K562 (cell line): ENCODE results near the gene SPTBN4. TPM values are rescaled to one million over a fixed set of nuclear protein-coding genes. Genes with fewer than 3 reads are reported as not detected.

Experiments
- ATAC-seq: fragments of 200-7000 bp; cut with Tn5 transposase; 3 replicates; pipeline ENCODE4 v1.9.1; 2020; ENCODE audit warnings: moderate library complexity
- BruUV-seq: library from RNA; stranded (reverse); fragments of 400-500 nt; replicated peaks from 2 replicates; lab custom pipeline; 2021; lab: Mats Ljungman, UMichigan
- CTCF ChIA-PET: fragments of 300-600 bp; formaldehyde crosslinking; extraction: SDS; loops from one replicate; lab custom pipeline; 2021; ENCODE audit warnings: low intra/inter-chr PET ratio; lab: Yijun Ruan, JAX
- POLR2A ChIA-PET: fragments of 300-600, 350-650 bp; sonication (Branson Sonifier 250); formaldehyde crosslinking; extraction: SDS; loops from one replicate; lab custom pipeline; 2021; ENCODE audit warnings: antibody characterized with exemption, inconsistent platforms; lab: Yijun Ruan, JAX
- DNase-seq, 4 experiments: peaks; one replicate each; pipeline versions ENCODE4 v3.0.0 to v3.0.0-alpha.2; 2011 to 2018; ENCODE audit warnings: low spot score in 3 of 4, mixed read lengths in 3 of 4; ENCODE audit errors: extremely low read depth in 1 of 4
- FAIRE-seq: peaks from 2 replicates; lab custom pipeline; 2011; peaks lifted over from hg19 to GRCh38; lab: Jason Lieb, UNC
- H2AFZ ChIP-seq: 2 replicates; pipeline ENCODE4 v1.6.0; 2011; ENCODE audit warnings: low read depth, low read length, control low read depth, inconsistent platforms
- H3K27ac ChIP-seq: fragments of 200-600 bp; 3 replicates; pipeline ENCODE4 v1.8.0; 2011; ENCODE audit warnings: low read depth, mild to moderate bottlenecking, control low read depth, inconsistent platforms, low read length, moderate library complexity, mixed read lengths; ENCODE audit errors: extremely low read depth
- H3K27me3 ChIP-seq, 2 experiments: fragments of 300-600 bp in 1 of 2; 2 replicates in 1 of 2; 3 replicates in 1 of 2; pipeline versions ENCODE4 v1.6.0 to v1.8.0; 2011; ENCODE audit warnings: inconsistent platforms in 2 of 2, low read length in 2 of 2, mild to moderate bottlenecking in 1 of 2, mixed read lengths in 1 of 2, moderate library complexity in 1 of 2; ENCODE audit not compliant: control insufficient read depth in 2 of 2, insufficient read depth in 2 of 2
- H3K36me3 ChIP-seq: fragments of 300-600 bp; 3 replicates; pipeline ENCODE4 v1.8.0; 2011; ENCODE audit warnings: mild to moderate bottlenecking, low read length, inconsistent platforms; ENCODE audit not compliant: control insufficient read depth, insufficient read depth
- H3K4me1 ChIP-seq, 2 experiments: fragments of 200-600 bp in 1 of 2; replicated peaks in 1 of 2; 2 replicates in 1 of 2; 3 replicates in 1 of 2; pipeline versions ENCODE4 v1.5.1 to v1.8.0; 2011; ENCODE audit warnings: inconsistent platforms in 2 of 2, low read length in 2 of 2, mild to moderate bottlenecking in 1 of 2, mixed read lengths in 1 of 2, moderate library complexity in 1 of 2; ENCODE audit not compliant: control insufficient read depth in 2 of 2, insufficient read depth in 2 of 2
- H3K4me2 ChIP-seq: 2 replicates; pipeline ENCODE4 v1.6.1; 2011; ENCODE audit warnings: low read length, control low read depth, inconsistent platforms, mixed read lengths; ENCODE audit not compliant: insufficient read depth
- H3K4me3 ChIP-seq: fragments of 200-600 bp; sonication (generic), shearing (Covaris generic); 2 replicates; pipeline ENCODE4 v1.5.1; 2016; ENCODE audit warnings: control low read depth, inconsistent platforms
- H3K79me2 ChIP-seq: fragments of 200-600 bp; 3 replicates; pipeline ENCODE4 v1.8.0; 2011; ENCODE audit warnings: low read length, inconsistent platforms; ENCODE audit not compliant: control insufficient read depth, insufficient read depth
- H3K9ac ChIP-seq, 2 experiments: 2 replicates each; pipeline versions ENCODE4 v1.6.0 to v1.6.1; 2011; ENCODE audit warnings: low read depth in 2 of 2, low read length in 2 of 2, control low read depth in 1 of 2, inconsistent platforms in 1 of 2, mild to moderate bottlenecking in 1 of 2, mixed read lengths in 1 of 2; ENCODE audit not compliant: insufficient read depth in 1 of 2
- H3K9me1 ChIP-seq: one replicate; pipeline ENCODE4 v1.6.0; 2011; ENCODE audit warnings: inconsistent platforms, mild to moderate bottlenecking, low read length, moderate library complexity; ENCODE audit not compliant: control insufficient read depth, insufficient read depth
- H3K9me3 ChIP-seq: replicated peaks from 2 replicates; pipeline ENCODE4 v1.5.1; 2011; ENCODE audit warnings: low read depth, low read length, inconsistent platforms; ENCODE audit not compliant: control insufficient read depth, insufficient read depth
- H4K20me1 ChIP-seq: replicated peaks from 2 replicates; pipeline ENCODE4 v1.6.1; 2011; ENCODE audit warnings: low read length, inconsistent platforms, mixed read lengths; ENCODE audit not compliant: control insufficient read depth, insufficient read depth
- RAD21 ChIP-seq, 2 experiments: fragments of 250-450 bp in 1 of 2; fragments of 450-650 bp in 1 of 2; sonication (Bioruptor Pico) in 1 of 2; formaldehyde crosslinking in 1 of 2; IDR thresholded peaks in 1 of 2; conservative IDR thresholded peaks in 1 of 2; 2 replicates each; pipeline versions ENCODE4 v1.4.0 to v1.8.0; 2020 to 2022; ENCODE audit warnings: mild to moderate bottlenecking in 2 of 2, moderate library complexity in 1 of 2
- WGBS: fragments of 100-300 bp; shearing (Covaris generic); methylation state at CpG from one replicate; pipeline ENCODE4 v1.1.6; 2016; ENCODE audit warnings: low coverage, mixed read lengths; ENCODE audit not compliant: insufficient coverage; ENCODE audit errors: missing lambda C conversion rate; 5-methylcytosine and 5-hydroxymethylcytosine counted together
- in situ Hi-C: fragments of 300-500 bp; cut with MboI; formaldehyde crosslinking; loops from 4 replicates; pipeline ENCODE4 v1.15.0; 2018; ENCODE audit warnings: inconsistent platforms, mixed read lengths
- intact Hi-C: fragments of 100-400 bp; cut with micrococcal nuclease; formaldehyde crosslinking; loops from 2 replicates; pipeline ENCODE4 v1.14.2; 2022
- polyA plus RNA-seq, 8 experiments: library from polyadenylated mRNA; depleted of rRNA in 4 of 8; stranded (reverse) in 5 of 8; unstranded in 3 of 8; fragments of >200 nt; fragmentation: Nextera tagmentation in 2 of 8; fragmentation: Illumina TruSeq in 1 of 8; extraction: Ambion mirVana in 2 of 8; extraction: Trizol in 1 of 8; gene quantifications; 2 replicates each; pipeline versions ENCODE4 v1.2.1 to v1.2.3, GENCODE V29; 2011 to 2014; ENCODE audit warnings: inconsistent platforms in 1 of 8, missing spikeins in 1 of 8
- total RNA-seq, 7 experiments: library from RNA; depleted of rRNA in 6 of 7; stranded (reverse); fragments of >200 nt in 6 of 7; fragmentation: Illumina TruSeq in 2 of 7; extraction: Trizol in 2 of 7; gene quantifications; 2 replicates each; pipeline versions ENCODE4 v1.2.1 to v1.2.3, GENCODE V29; 2011 to 2021; ENCODE audit warnings: low replicate concordance in 1 of 7
- TF ChIP-seq, protein P1 (sequence below): fragments of 450-650 bp; formaldehyde crosslinking; IDR thresholded peaks from 2 replicates; pipeline ENCODE4 v1.4.0; 2022; ENCODE audit warnings: missing genetic modification characterization
- TF ChIP-seq, protein P2 (sequence below), 3 experiments: IDR thresholded peaks in 2 of 3; conservative IDR thresholded peaks in 1 of 3; 2 replicates each; pipeline ENCODE4 v1.5.1; 2011 to 2012; ENCODE audit warnings: low read length in 3 of 3, mild to moderate bottlenecking in 3 of 3, control low read depth in 2 of 3, improper control_type of control experiment in 1 of 3, inconsistent platforms in 1 of 3, low read depth in 1 of 3, mixed read lengths in 1 of 3, moderate library complexity in 1 of 3; ENCODE audit not compliant: insufficient read depth in 2 of 3
- TF ChIP-seq, protein P3 (sequence below), 2 experiments: fragments of 450-650 bp; formaldehyde crosslinking in 1 of 2; IDR thresholded peaks; 2 replicates each; pipeline versions ENCODE4 v1.4.0 to v1.6.1; 2014 to 2020; ENCODE audit warnings: mild to moderate bottlenecking in 2 of 2, borderline replicate concordance in 1 of 2, low read depth in 1 of 2

SPTBN4 gene
- total and polyA plus RNA-seq, 9 of the 15 experiments (the other 6 are each of a cell fraction or from before 2014, with no cell fraction given): 0.01 to 1.5 (median 0.86) TPM

DNA sequence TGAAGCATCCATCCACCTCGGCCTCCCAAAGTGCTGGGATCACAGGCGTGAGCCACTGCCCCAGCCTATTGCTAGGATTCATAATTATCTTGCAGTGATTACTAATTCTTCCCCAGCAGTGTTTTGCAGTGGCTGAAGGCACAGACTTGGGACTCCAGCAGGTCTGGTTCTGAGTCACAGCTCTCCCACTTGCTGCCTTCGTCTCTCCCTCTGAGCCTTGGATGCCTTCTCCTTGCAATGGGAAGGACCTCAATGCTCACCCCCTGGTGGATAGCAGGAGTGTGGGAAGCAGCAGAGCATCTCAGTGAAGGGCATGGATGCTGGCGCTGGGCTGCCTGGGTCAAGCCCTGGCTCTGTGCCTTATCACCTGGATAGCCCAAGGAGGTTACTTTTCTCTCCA is 72.3 kb downstream of the SPTBN4 start:
- Histone ChIP-seq H3K27me3 (no peaks in the 10 kb centered on the region), H3K4me3 (no peak overlapping the region), H3K4me2 (no peak overlapping the region), H3K27ac (no peak overlapping the region), H3K79me2 (no peaks in the 10 kb centered on the region), H3K4me1 (peaks cover 0 to 11% of the 10 kb centered on the region in 2 experiments; a peak in 2 of 5 replicates)
- CTCF ChIA-PET: no interaction called here
- ATAC-seq: peak; percentile 38; the same call in 1 of the 3 replicates
- BruUV-seq: no TSS peak
- no peak for DNase-seq
- FAIRE-seq: no peak
- WGBS: 29% methylated on average over 4 of the region's 4 CpGs
- TF ChIP-seq, protein P1, sequence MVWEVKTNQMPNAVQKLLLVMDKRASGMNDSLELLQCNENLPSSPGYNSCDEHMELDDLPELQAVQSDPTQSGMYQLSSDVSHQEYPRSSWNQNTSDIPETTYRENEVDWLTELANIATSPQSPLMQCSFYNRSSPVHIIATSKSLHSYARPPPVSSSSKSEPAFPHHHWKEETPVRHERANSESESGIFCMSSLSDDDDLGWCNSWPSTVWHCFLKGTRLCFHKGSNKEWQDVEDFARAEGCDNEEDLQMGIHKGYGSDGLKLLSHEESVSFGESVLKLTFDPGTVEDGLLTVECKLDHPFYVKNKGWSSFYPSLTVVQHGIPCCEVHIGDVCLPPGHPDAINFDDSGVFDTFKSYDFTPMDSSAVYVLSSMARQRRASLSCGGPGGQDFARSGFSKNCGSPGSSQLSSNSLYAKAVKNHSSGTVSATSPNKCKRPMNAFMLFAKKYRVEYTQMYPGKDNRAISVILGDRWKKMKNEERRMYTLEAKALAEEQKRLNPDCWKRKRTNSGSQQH: no peak
- peak in 1 of 2 experiments; percentile 4; a peak in 1 of 4 replicates for TF ChIP-seq RAD21 (CRISPR knock-in tag; conservative IDR thresholded peaks at IDR 0.05 in 1 of 2, IDR thresholded peaks at IDR 0.05 in 1 of 2)
- TF ChIP-seq, protein P2, sequence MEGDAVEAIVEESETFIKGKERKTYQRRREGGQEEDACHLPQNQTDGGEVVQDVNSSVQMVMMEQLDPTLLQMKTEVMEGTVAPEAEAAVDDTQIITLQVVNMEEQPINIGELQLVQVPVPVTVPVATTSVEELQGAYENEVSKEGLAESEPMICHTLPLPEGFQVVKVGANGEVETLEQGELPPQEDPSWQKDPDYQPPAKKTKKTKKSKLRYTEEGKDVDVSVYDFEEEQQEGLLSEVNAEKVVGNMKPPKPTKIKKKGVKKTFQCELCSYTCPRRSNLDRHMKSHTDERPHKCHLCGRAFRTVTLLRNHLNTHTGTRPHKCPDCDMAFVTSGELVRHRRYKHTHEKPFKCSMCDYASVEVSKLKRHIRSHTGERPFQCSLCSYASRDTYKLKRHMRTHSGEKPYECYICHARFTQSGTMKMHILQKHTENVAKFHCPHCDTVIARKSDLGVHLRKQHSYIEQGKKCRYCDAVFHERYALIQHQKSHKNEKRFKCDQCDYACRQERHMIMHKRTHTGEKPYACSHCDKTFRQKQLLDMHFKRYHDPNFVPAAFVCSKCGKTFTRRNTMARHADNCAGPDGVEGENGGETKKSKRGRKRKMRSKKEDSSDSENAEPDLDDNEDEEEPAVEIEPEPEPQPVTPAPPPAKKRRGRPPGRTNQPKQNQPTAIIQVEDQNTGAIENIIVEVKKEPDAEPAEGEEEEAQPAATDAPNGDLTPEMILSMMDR (IDR thresholded peaks at IDR 0.05 in 2 of 3, conservative IDR thresholded peaks at IDR 0.05 in 1 of 3; ENCODE audit: insufficient read depth in 2 of 3, low read depth in 1 of 3, low read length in 3 of 3): 0 out of 6 replicates have a peak, but pooled peaks of 1 of the 3 experiments have one; percentile 9
- TF ChIP-seq, protein P3, sequence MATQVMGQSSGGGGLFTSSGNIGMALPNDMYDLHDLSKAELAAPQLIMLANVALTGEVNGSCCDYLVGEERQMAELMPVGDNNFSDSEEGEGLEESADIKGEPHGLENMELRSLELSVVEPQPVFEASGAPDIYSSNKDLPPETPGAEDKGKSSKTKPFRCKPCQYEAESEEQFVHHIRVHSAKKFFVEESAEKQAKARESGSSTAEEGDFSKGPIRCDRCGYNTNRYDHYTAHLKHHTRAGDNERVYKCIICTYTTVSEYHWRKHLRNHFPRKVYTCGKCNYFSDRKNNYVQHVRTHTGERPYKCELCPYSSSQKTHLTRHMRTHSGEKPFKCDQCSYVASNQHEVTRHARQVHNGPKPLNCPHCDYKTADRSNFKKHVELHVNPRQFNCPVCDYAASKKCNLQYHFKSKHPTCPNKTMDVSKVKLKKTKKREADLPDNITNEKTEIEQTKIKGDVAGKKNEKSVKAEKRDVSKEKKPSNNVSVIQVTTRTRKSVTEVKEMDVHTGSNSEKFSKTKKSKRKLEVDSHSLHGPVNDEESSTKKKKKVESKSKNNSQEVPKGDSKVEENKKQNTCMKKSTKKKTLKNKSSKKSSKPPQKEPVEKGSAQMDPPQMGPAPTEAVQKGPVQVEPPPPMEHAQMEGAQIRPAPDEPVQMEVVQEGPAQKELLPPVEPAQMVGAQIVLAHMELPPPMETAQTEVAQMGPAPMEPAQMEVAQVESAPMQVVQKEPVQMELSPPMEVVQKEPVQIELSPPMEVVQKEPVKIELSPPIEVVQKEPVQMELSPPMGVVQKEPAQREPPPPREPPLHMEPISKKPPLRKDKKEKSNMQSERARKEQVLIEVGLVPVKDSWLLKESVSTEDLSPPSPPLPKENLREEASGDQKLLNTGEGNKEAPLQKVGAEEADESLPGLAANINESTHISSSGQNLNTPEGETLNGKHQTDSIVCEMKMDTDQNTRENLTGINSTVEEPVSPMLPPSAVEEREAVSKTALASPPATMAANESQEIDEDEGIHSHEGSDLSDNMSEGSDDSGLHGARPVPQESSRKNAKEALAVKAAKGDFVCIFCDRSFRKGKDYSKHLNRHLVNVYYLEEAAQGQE (IDR thresholded peaks at IDR 0.05; ENCODE audit: borderline replicate concordance): peak; percentile 5; the same call in 1 of the 2 replicates
- TF ChIP-seq, protein P3 (CRISPR knock-in tag; IDR thresholded peaks at IDR 0.05; ENCODE audit: low read depth): no peak
- TF ChIP-seq, all 486 proteins: peak for 3
- no peaks in the 10 kb centered on the region for H4K20me1 ChIP-seq
- intact Hi-C loops (no loop called here), in situ Hi-C loops (no loop called here)
- H3K36me3 ChIP-seq: no peaks in the 10 kb centered on the region
- H3K9ac ChIP-seq: no peak overlapping the region
- H2AFZ ChIP-seq: no peak overlapping the region
- no peaks in the 10 kb centered on the region for H3K9me3 ChIP-seq
- no peaks in the 10 kb centered on the region for H3K9me1 ChIP-seq
- POLR2A ChIA-PET: interaction anchor here (0.5 to 1.1 kb wide), 4 partner anchors 12 to 156 kb away, joined by 3 to 4 read pairs (median 4); partner anchors contain the start of gene SERTAD1
